ENCODE results near the gene U2AF2.

DNA sequence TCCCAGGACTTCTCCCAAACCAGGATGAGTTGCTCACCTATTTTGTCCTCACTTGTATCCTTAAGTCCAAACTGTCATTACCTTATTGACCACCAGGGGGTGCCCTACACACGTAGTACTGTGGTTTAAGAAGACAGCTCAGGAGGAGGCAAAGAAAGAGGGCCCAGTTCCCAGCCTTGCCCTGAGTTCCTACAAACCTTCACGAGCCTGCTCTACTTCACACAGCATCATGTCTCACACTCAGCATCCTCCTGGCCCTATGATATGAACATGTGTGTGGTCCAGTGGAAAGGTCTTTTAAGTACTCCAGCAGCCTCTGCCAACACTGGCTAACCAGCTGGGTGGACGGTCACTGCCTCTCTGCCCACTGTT, 22.4 kb upstream of the U2AF2 start:
- no peak for TF ChIP-seq POLR2A (IDR thresholded peaks at IDR 0.05)
- peak; percentile 43 to 92 (median 85) for TF ChIP-seq CTCF (IDR thresholded peaks at IDR 0.05)
